DOHH2 (cell line): ENCODE results near the gene ELMOD2.

Source experiments
- CTCF ChIP-seq: fragments of 200-600 bp; sonication (generic); IDR thresholded peaks from one replicate; pipeline ENCODE4 v1.5.1; 2014; ENCODE audit warnings: antibody characterized with exemption, mild to moderate bottlenecking, low read depth, low read length; ENCODE audit not compliant: poor library complexity, severe bottlenecking
- EZH2phosphoT487 ChIP-seq: fragments of 200-600 bp; sonication (generic); IDR thresholded peaks from 2 replicates; pipeline ENCODE4 v1.6.1; 2017; ENCODE audit warnings: borderline replicate concordance, mild to moderate bottlenecking, antibody characterized with exemption, low read length, moderate library complexity, mixed read lengths

- TF ChIP-seq CTCF (no peak), EZH2phosphoT487 (no peak)
Measured at GRCh38 chr4:140575489-140575888, 51.5 kb downstream of the ELMOD2 start.
